ENCODE measurements around the gene TFDP2.

GRCh38 chr3:141945726-141946485 is 203.4 kb downstream of the TFDP2 start:
- TF ChIP-seq CTCF (conservative IDR thresholded peaks at IDR 0.05; ENCODE audit: low read depth in 2 of 2) (0 out of 4 replicates have a peak, but pooled peaks of 1 of the 2 experiments have one; percentile 33), JUNB (IDR thresholded peaks at IDR 0.05; ENCODE audit: unreplicated experiment) (no peak), EZH2 (IDR thresholded peaks at IDR 0.05; ENCODE audit: low read depth, unreplicated experiment) (no peak), EZH2phosphoT487 (IDR thresholded peaks at IDR 0.05; ENCODE audit: unreplicated experiment) (no peak), CREB1 (CRISPR knock-in tag; IDR thresholded peaks at IDR 0.05; ENCODE audit: low read depth) (no peak), REST (IDR thresholded peaks at IDR 0.05; ENCODE audit: unreplicated experiment) (no peak), POLR2AphosphoS5 (IDR thresholded peaks at IDR 0.05; ENCODE audit: low read depth) (no peak), ETS1 (IDR thresholded peaks at IDR 0.05) (no peak), ZNF114 (CRISPR knock-in tag; IDR thresholded peaks at IDR 0.05) (no peak), STAT1 (IDR thresholded peaks at IDR 0.05; ENCODE audit: unreplicated experiment) (no peak), NANOG (IDR thresholded peaks at IDR 0.05; ENCODE audit: borderline replicate concordance) (no peak)

Measured in GM23338 (cell line).